ACC112 (cell line): Measurements from ENCODE around the gene MPPED2.

Experiments used
- H2AFZ ChIP-seq: fragments of 200-600 bp; sonication (generic); one replicate; pipeline ENCODE4 v1.6.0; 2017; ENCODE audit warnings: antibody characterized with exemption, low read length; ENCODE audit not compliant: unreplicated experiment
- H3K27ac ChIP-seq: fragments of 200-600 bp; sonication (generic); 2 replicates; pipeline ENCODE4 v1.5.1; 2014; ENCODE audit warnings: low read depth, mild to moderate bottlenecking, antibody characterized with exemption, low read length, moderate library complexity
- H3K27me3 ChIP-seq: fragments of 200-600 bp; sonication (generic); 2 replicates; pipeline ENCODE4 v1.6.1; 2014; ENCODE audit warnings: mild to moderate bottlenecking, antibody characterized with exemption, low read length, moderate library complexity, mixed read lengths; ENCODE audit not compliant: insufficient read depth
- H3K36me3 ChIP-seq: fragments of 200-600 bp; sonication (generic); 2 replicates; pipeline ENCODE4 v1.6.1; 2016; ENCODE audit warnings: mild to moderate bottlenecking, antibody characterized with exemption, low read length, moderate library complexity, mixed read lengths; ENCODE audit not compliant: insufficient read depth
- H3K4me1 ChIP-seq: fragments of 200-600 bp; sonication (generic); one replicate; pipeline ENCODE4 v1.6.1; 2016; ENCODE audit warnings: low read length, mixed read lengths; ENCODE audit not compliant: insufficient read depth, unreplicated experiment, control insufficient read depth
- H3K4me3 ChIP-seq: fragments of 200-600 bp; sonication (generic); 2 replicates; pipeline ENCODE4 v1.5.1; 2014; ENCODE audit warnings: mild to moderate bottlenecking, low read depth, low read length
- H3K79me2 ChIP-seq: fragments of 200-600 bp; sonication (generic); one replicate; pipeline ENCODE4 v1.6.0; 2016; ENCODE audit warnings: low read length; ENCODE audit not compliant: control insufficient read depth, unreplicated experiment, insufficient read depth

The MPPED2 gene

GRCh38 chr11:30423279-30423648 lies 162.9 kb downstream of the MPPED2 start:
- Histone ChIP-seq H3K4me3 (no peak overlapping the region), H3K4me1 (no peaks in the 10 kb centered on the region), H3K27ac (no peak overlapping the region), H3K36me3 (no peaks in the 10 kb centered on the region), H3K27me3 (peaks cover 23% of the 10 kb centered on the region; the same call in 1 of the 2 replicates), H2AFZ (no peak overlapping the region), H3K79me2 (no peaks in the 10 kb centered on the region)

DNA sequence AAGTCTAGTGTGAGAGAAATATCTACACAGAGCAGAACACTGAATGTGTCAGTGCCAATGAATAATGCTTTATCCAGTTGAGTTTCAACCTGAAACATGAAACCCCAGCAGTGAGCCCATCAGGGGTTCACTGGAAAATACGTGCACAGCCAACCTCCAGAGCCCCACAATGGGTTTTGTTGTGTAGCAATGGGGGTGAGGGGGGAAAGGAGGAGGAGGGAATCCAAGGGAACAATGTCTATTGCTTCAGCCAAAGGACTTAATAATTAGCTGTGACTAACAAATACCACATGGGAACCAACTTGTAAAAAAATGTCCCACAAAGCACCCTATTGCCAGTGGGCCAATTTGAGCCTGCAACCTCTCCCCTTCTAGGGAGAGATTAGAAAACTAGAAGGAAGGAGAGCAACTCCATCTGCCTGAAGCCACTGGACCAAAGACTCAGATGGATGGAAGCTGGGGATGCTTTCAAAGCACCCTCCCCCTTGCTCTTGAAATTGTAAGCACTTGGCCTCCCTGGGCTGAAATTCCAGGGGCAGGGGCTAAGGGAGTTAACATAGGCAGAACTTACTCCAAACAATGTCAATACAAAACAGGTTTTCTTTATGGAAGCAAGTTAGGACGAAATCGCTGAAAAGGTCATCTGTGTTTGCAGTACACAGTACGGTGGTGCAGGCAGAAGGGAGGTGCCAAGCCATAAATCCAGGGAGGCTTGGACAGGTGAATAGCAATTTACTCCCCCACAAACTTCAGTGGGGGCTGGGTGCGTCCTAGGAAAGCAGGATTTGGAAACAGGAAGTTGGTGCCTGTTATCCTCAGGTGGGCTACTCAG lies 163.5 kb downstream of the MPPED2 start:
- Histone ChIP-seq H2AFZ (no peak overlapping the region), H3K79me2 (no peaks in the 10 kb centered on the region), H3K27me3 (peaks cover 27% of the 10 kb centered on the region; the same call in 1 of the 2 replicates), H3K27ac (no peak overlapping the region), H3K4me3 (no peak overlapping the region), H3K36me3 (no peaks in the 10 kb centered on the region), H3K4me1 (no peaks in the 10 kb centered on the region)

GRCh38 chr11:30420233-30420787 lies 165.8 kb downstream of the MPPED2 start:
- peaks cover 28% of the 10 kb centered on the region for H3K27me3 ChIP-seq
- no peaks in the 10 kb centered on the region for H3K4me1 ChIP-seq
- no peak overlapping the region for H2AFZ ChIP-seq
- H3K27ac ChIP-seq, result no peak overlapping the region
- H3K4me3 ChIP-seq, result no peak overlapping the region
- no peaks in the 10 kb centered on the region for H3K36me3 ChIP-seq
- no peaks in the 10 kb centered on the region for H3K79me2 ChIP-seq

- Histone ChIP-seq H3K36me3 (no peaks in the 10 kb centered on the region), H3K4me3 (no peak overlapping the region), H3K4me1 (no peaks in the 10 kb centered on the region), H3K27me3 (peaks cover 52% of the 10 kb centered on the region), H2AFZ (no peak overlapping the region), H3K27ac (no peak overlapping the region), H3K79me2 (no peaks in the 10 kb centered on the region)
Measured at GRCh38 chr11:30414806-30415205, 171.3 kb downstream of the MPPED2 start.

DNA sequence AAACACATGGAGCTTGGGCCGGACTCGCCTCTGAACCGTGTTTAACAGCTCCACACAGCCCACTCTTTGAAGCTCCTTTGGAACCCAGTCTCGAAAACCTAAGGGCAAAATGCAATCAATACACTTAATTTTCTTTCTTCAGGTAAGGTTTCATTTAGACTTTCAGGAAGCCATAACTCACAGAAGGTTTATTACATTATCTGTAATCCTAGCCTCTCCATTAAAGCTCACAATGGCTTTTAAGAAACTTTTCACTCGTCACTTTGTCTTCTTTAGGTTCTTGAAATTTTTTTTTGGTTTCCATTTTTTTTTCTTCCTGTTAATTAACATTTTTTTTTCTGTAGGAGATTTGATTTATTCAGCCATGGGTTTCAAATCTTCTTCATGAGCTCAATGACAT lies 171.9 kb downstream of the MPPED2 start:
- no peaks in the 10 kb centered on the region for H3K79me2 ChIP-seq
- H3K27me3 ChIP-seq, result peaks cover 52% of the 10 kb centered on the region
- no peaks in the 10 kb centered on the region for H3K4me1 ChIP-seq
- no peak overlapping the region for H3K27ac ChIP-seq
- H3K4me3 ChIP-seq, result no peak overlapping the region
- no peaks in the 10 kb centered on the region for H3K36me3 ChIP-seq
- H2AFZ ChIP-seq, result no peak overlapping the region

DNA sequence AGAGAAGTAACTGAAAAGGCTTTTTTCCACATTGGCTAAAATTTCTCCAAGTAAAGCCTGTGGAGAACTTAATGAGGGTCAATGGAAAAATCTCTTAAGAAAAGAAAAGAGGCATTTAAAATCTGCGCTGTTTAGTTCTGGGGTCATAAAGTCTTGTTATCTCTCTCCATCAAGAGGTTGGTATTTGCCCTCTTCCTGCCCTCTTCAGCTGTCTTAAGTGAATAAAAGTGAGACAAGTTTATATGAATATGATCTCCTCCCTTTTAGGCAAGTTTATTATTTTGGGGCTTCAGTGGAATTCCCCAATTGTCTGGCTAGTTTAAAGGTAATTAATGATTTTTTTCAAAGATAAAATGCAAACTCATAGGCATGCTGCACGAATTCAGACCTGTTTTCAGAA lies 173.6 kb downstream of the MPPED2 start:
- H3K4me1 ChIP-seq, result no peaks in the 10 kb centered on the region
- no peaks in the 10 kb centered on the region for H3K36me3 ChIP-seq
- no peaks in the 10 kb centered on the region for H3K79me2 ChIP-seq
- H2AFZ ChIP-seq, result no peak overlapping the region
- H3K27me3 ChIP-seq, result peaks cover 43% of the 10 kb centered on the region
- no peak overlapping the region for H3K4me3 ChIP-seq
- no peak overlapping the region for H3K27ac ChIP-seq

GRCh38 chr11:30411383-30411782 lies 174.8 kb downstream of the MPPED2 start:
- no peaks in the 10 kb centered on the region for H3K4me1 ChIP-seq

DNA sequence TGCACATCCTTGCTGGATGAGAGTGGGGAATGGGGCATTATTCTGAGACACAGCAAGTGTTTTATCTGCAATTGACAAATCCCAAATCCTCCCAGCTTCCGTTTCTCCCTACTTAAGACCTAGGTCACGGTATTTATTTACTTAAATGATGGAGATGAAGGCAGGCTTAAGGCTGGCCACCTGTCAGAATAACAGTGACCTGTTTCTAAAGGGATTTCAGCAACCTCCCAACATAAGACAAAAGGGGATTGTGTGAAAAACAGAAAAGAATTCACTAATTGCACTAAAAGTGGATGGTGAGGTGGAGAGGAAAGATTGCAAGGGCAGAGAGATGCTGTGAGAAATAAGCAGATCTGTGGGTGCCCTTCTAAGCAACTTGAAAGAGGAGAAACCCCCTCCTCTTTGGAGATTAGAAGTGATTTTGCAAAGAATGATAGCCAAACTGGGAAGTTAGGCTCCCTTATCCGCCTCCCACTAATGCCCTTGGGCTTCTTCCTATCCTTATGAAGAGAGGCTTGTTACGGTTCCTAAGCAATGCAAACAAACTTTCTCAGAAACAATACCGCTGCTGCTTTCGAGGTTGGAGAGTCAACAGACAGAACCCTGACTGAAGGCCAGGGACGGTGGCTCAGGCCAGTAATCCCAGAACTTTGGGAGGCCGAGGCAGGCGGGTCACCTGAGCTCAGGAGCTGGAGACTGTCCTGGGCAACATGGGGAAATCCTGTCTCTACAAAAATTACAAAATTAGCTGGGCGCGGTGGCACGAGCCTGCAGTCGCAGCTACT lies 179.0 kb downstream of the MPPED2 start:
- no peak overlapping the region for H3K27ac ChIP-seq
- H3K4me3 ChIP-seq, result no peak overlapping the region
- H3K36me3 ChIP-seq, result no peaks in the 10 kb centered on the region
- H3K4me1 ChIP-seq, result no peaks in the 10 kb centered on the region
- peaks cover 10% of the 10 kb centered on the region; the same call in 1 of the 2 replicates for H3K27me3 ChIP-seq
- H3K79me2 ChIP-seq, result no peaks in the 10 kb centered on the region
- H2AFZ ChIP-seq, result no peak overlapping the region

More at GRCh38 chr11:30411383-30411782, 174.8 kb downstream of the MPPED2 start:
- no peaks in the 10 kb centered on the region for H3K36me3 ChIP-seq
- peaks cover 43% of the 10 kb centered on the region for H3K27me3 ChIP-seq
- no peak overlapping the region for H3K4me3 ChIP-seq
- no peaks in the 10 kb centered on the region for H3K79me2 ChIP-seq
- no peak overlapping the region for H3K27ac ChIP-seq
- H2AFZ ChIP-seq, result no peak overlapping the region

- no peak overlapping the region for H3K27ac ChIP-seq
- H3K36me3 ChIP-seq, result no peaks in the 10 kb centered on the region
- H3K79me2 ChIP-seq, result no peaks in the 10 kb centered on the region
- H2AFZ ChIP-seq, result no peak overlapping the region
- H3K27me3 ChIP-seq, result no peaks in the 10 kb centered on the region
- H3K4me3 ChIP-seq, result no peak overlapping the region
- H3K4me1 ChIP-seq, result no peaks in the 10 kb centered on the region
Measured at GRCh38 chr11:30405385-30405784, 180.8 kb downstream of the MPPED2 start.

GRCh38 chr11:30404136-30404535 lies 182.0 kb downstream of the MPPED2 start:
- no peaks in the 10 kb centered on the region for H3K4me1 ChIP-seq
- no peak overlapping the region for H3K27ac ChIP-seq
- no peak overlapping the region for H3K4me3 ChIP-seq
- H3K27me3 ChIP-seq, result no peaks in the 10 kb centered on the region
- H3K36me3 ChIP-seq, result no peaks in the 10 kb centered on the region
- H2AFZ ChIP-seq, result no peak overlapping the region
- no peaks in the 10 kb centered on the region for H3K79me2 ChIP-seq
